Kidney epithelial cell (primary cell): ENCODE results near the gene ABT1. TPM values are rescaled to one million over a fixed set of nuclear protein-coding genes. Genes with fewer than 3 reads are reported as not detected.
"Not testable (repeated sequence)": the region's sequence is repeated elsewhere in the genome, so short reads cannot be mapped to it uniquely, and the experiment has no call there.

Source experiments
- DNase-seq: peaks from one replicate; pipeline ENCODE4 v3.0.0-alpha.2; 2010; ENCODE audit warnings: low read depth
- H3K27me3 ChIP-seq: 2 replicates; pipeline ENCODE4 v1.6.0; 2011; ENCODE audit warnings: low read length; ENCODE audit not compliant: control insufficient read depth, insufficient read depth
- H3K36me3 ChIP-seq: 2 replicates; pipeline ENCODE4 v1.5.1; 2011; ENCODE audit warnings: low read length; ENCODE audit not compliant: control insufficient read depth, insufficient read depth
- H3K4me3 ChIP-seq: 2 replicates; pipeline ENCODE4 v1.5.1; 2011; ENCODE audit warnings: low read depth, mild to moderate bottlenecking, control low read depth, low read length
- total RNA-seq: library from RNA; depleted of rRNA; stranded (reverse); fragments of >200 nt; gene quantifications from 2 replicates; pipeline ENCODE4 v1.2.3, GENCODE V29; 2015
- TF ChIP-seq, protein P1 (sequence below): IDR thresholded peaks from 2 replicates; pipeline ENCODE4 v1.5.1; 2011; ENCODE audit warnings: mild to moderate bottlenecking, moderate library complexity, low read length, control low read depth, inconsistent platforms; ENCODE audit not compliant: insufficient read depth, poor library complexity, severe bottlenecking

The ABT1 gene
- 20.7 and 21.6 TPM in 2 replicates for total RNA-seq

DNA sequence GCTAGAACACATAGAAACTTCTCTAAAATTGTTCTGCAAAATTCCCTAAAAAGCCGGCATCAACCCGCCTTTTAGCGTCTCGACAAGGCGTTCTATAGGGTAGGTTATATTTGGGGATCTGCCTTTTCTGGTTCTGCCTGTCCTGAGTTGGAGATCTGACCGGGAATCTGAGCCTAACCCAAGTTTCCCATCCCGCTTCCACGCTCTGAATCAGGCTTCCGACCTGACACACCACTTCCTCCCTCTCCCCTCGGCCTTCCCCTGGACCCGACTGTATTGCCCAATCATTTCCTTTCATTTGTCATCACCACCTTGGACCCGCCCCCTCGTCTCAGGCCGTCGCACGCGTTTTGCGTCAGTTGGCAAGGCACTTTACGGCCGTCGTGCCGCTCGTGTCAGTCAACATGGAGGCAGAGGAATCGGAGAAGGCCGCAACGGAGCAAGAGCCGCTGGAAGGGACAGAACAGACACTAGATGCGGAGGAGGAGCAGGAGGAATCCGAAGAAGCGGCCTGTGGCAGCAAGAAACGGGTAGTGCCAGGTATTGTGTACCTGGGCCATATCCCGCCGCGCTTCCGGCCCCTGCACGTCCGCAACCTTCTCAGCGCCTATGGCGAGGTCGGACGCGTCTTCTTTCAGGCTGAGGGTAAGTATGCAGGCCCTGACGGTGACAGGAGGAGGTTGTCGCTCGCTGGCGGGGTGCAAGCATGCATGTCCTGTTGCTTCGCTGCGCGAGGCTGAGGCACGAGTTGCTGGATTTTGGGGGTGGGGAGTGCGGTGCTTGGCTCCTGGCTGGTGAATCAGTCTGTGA is at the start of gene ABT1:
TSS of gene ABT1 (plus strand) at position 375 of the 810 bp plus-strand sequence. CDS start at position 405, 30 bp downstream.
- H3K36me3 ChIP-seq = no peaks in the 10 kb centered on the region
- peak; percentile 90 for DNase-seq
- TF ChIP-seq, protein P1, sequence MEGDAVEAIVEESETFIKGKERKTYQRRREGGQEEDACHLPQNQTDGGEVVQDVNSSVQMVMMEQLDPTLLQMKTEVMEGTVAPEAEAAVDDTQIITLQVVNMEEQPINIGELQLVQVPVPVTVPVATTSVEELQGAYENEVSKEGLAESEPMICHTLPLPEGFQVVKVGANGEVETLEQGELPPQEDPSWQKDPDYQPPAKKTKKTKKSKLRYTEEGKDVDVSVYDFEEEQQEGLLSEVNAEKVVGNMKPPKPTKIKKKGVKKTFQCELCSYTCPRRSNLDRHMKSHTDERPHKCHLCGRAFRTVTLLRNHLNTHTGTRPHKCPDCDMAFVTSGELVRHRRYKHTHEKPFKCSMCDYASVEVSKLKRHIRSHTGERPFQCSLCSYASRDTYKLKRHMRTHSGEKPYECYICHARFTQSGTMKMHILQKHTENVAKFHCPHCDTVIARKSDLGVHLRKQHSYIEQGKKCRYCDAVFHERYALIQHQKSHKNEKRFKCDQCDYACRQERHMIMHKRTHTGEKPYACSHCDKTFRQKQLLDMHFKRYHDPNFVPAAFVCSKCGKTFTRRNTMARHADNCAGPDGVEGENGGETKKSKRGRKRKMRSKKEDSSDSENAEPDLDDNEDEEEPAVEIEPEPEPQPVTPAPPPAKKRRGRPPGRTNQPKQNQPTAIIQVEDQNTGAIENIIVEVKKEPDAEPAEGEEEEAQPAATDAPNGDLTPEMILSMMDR = no peak
- peak within 1 kb of the TSS; percentile 93 for H3K4me3 ChIP-seq
- peaks cover 2% of the 10 kb centered on the region for H3K27me3 ChIP-seq

DNA sequence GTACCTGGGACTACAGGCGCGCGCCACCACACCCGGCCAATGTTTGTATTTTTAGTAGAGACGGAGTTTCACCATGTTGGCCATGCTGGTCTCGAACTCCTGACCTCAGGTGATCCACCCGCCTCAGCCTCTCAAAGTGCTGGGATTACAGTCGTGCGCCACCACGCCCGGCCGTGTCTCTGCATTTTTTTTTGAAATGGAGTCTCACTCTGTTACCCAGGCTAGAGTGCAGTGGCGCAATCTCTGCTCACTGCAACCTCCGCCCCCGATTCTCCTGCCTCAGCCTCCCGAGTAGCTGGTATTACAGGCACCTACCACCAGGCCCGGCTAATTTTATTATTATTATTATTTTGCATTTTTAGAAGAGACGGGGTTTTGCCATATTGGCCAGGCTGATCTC is 49.4 kb upstream of the ABT1 start:
- not testable (repeated sequence) for H3K36me3 ChIP-seq, H3K4me3 ChIP-seq, H3K27me3 ChIP-seq, DNase-seq

- no peaks in the 10 kb centered on the region for H3K27me3 ChIP-seq
- DNase-seq = no peak
- TF ChIP-seq, protein P1 = peak; percentile 18
Measured at GRCh38 chr6:26550250-26550993, 46.3 kb upstream of the ABT1 start.

GRCh38 chr6:26552205-26552604 is 44.5 kb upstream of the ABT1 start:
- DNase-seq = no peak
- H3K27me3 ChIP-seq = no peaks in the 10 kb centered on the region
- H3K36me3 ChIP-seq = no peaks in the 10 kb centered on the region
- TF ChIP-seq, protein P1 = no peak
- H3K4me3 ChIP-seq = no peak overlapping the region

More at GRCh38 chr6:26550250-26550993, 46.3 kb upstream of the ABT1 start:
- H3K4me3 ChIP-seq = peak overlapping the region; percentile 53
- peaks cover 2% of the 10 kb centered on the region for H3K36me3 ChIP-seq

DNA sequence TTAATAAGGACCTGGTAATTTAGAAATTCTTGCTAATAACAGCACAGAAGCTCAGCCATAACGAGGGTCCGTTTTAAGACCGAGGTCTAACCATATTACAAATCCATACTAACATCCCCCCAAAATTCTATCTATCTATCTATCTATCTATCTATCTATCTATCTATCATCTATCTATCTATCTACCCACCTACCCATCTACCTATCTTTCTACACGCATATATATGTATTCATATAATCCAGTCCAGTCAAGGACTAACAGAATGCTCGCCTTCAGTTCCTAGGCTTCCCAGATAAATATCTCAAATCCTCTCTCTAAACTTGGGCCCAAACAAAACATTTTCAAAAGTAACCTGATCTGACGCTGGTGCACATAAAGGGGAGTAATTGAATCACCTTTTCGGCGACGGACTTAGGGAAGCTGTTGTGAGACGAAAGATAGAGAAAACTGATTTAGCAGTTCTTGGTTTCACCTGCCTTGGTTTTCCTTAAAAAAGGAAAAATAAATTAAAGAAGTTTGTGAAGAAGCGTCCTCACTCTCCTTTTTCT is 44.0 kb upstream of the ABT1 start:
- no peak for DNase-seq
- no peaks in the 10 kb centered on the region for H3K27me3 ChIP-seq
- TF ChIP-seq, protein P1 = no peak
- H3K36me3 ChIP-seq = no peaks in the 10 kb centered on the region
- H3K4me3 ChIP-seq = peak overlapping the region; percentile 33

GRCh38 chr6:26553264-26553634 is 43.5 kb upstream of the ABT1 start:
- H3K27me3 ChIP-seq = no peaks in the 10 kb centered on the region
- DNase-seq = no peak
- H3K36me3 ChIP-seq = no peaks in the 10 kb centered on the region
- H3K4me3 ChIP-seq = peak overlapping the region; percentile 51
- TF ChIP-seq, protein P1 = no peak
